Middle frontal gyrus (tissue), 1 donor: ENCODE data around the gene UNC13B.

Experiments
- DNase-seq: peaks from one replicate; pipeline ENCODE4 v3.0.0-alpha.2; 2015; ENCODE audit warnings: low spot score; ENCODE audit errors: extremely low spot score

The UNC13B gene

GRCh38 chr9:35422753-35423152 is 260.9 kb downstream of the UNC13B start:
- no peak for DNase-seq

GRCh38 chr9:35423499-35423898 is 261.7 kb downstream of the UNC13B start:
- DNase-seq, result no peak

GRCh38 chr9:35424356-35425352 is 262.8 kb downstream of the UNC13B start:
- no peak for DNase-seq

- no peak for DNase-seq
These were observed 264.8 kb downstream of the UNC13B start for GRCh38 chr9:35426627-35427026.

- no peak for DNase-seq
These were observed 269.7 kb downstream of the UNC13B start for GRCh38 chr9:35431467-35431866.

- no peak for DNase-seq
These were observed 270.3 kb downstream of the UNC13B start for GRCh38 chr9:35432076-35432475.

GRCh38 chr9:35436933-35437332 is 275.1 kb downstream of the UNC13B start:
- DNase-seq, result no peak

GRCh38 chr9:35446012-35446411 is 284.2 kb downstream of the UNC13B start:
- no peak for DNase-seq

GRCh38 chr9:35448496-35448895 is 286.7 kb downstream of the UNC13B start:
- DNase-seq, result no peak

- DNase-seq, result no peak
These were observed 290.7 kb downstream of the UNC13B start for GRCh38 chr9:35452481-35452880.

- DNase-seq, result no peak
These were observed 292.0 kb downstream of the UNC13B start for GRCh38 chr9:35453786-35454185.
